HUES64 (cell line): ENCODE results near the gene PRKD1.
"Not testable (repeated sequence)": the region's sequence is repeated elsewhere in the genome, so short reads cannot be mapped to it uniquely, and the experiment has no call there.

ENCODE experiments used
- H3K27ac ChIP-seq: 2 replicates; pipeline ENCODE4 v1.7.0; 2013; ENCODE audit warnings: low read depth, low read length, inconsistent platforms
- H3K27me3 ChIP-seq: 2 replicates; pipeline ENCODE4 v1.6.1; 2013; ENCODE audit warnings: mild to moderate bottlenecking, low read length; ENCODE audit not compliant: insufficient read depth
- H3K36me3 ChIP-seq: 2 replicates; pipeline ENCODE4 v1.6.1; 2013; ENCODE audit warnings: mild to moderate bottlenecking, low read length; ENCODE audit not compliant: insufficient read depth
- H3K4me1 ChIP-seq: 2 replicates; pipeline ENCODE4 v1.6.1; 2013; ENCODE audit warnings: mild to moderate bottlenecking, low read length, moderate library complexity; ENCODE audit not compliant: insufficient read depth
- H3K4me3 ChIP-seq: 2 replicates; pipeline ENCODE4 v1.5.1; 2013; ENCODE audit warnings: mild to moderate bottlenecking, low read length, moderate library complexity
- H3K9ac ChIP-seq: 2 replicates; pipeline ENCODE4 v1.6.1; 2013; ENCODE audit warnings: mild to moderate bottlenecking, low read depth, low read length
- H3K9me3 ChIP-seq: 2 replicates; pipeline ENCODE4 v1.6.1; 2013; ENCODE audit warnings: low read depth, low read length; ENCODE audit not compliant: insufficient read depth
- WGBS: fragments of 150-250, 120-280 bp; methylation state at CpG from one replicate; pipeline ENCODE4 v1.1.7; 2013; ENCODE audit warnings: missing lambda C conversion rate; 5-methylcytosine and 5-hydroxymethylcytosine counted together

PRKD1 gene

DNA sequence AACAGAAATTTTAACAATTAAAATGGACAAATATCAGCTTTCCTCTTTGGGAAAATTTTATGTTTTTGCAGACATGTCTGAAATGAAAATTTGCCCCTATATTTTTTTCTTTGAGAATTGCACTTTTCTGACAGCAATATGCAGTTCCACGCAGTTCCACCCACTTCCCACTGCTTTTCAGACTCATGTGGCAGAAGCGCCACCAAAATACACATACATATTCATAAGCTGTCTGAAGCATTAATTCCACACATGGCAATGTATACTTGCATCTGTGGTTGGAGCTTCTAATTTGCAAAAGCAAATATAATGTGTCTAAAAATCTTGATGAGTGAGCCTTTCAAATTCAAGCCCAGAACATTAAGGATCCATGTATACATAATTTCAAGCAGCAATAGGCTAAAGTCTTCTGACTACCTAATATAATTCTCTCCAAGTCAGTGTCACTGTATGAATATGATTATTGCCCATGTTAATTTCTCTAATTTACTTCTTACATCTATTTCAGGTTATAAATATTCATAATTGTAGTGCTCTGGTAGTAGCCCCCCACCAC lies 129.5 kb downstream of the PRKD1 start:
- Histone ChIP-seq H3K27ac (no peak overlapping the region), H3K4me3 (no peak overlapping the region), H3K36me3 (no peaks in the 10 kb centered on the region), H3K4me1 (peaks cover 11% of the 10 kb centered on the region; the same call in 1 of the 2 replicates), H3K27me3 (no peaks in the 10 kb centered on the region), H3K9ac (no peak overlapping the region), H3K9me3 (no peaks in the 10 kb centered on the region)
- 92% methylated on average over 2 of the region's 2 CpGs for WGBS

DNA sequence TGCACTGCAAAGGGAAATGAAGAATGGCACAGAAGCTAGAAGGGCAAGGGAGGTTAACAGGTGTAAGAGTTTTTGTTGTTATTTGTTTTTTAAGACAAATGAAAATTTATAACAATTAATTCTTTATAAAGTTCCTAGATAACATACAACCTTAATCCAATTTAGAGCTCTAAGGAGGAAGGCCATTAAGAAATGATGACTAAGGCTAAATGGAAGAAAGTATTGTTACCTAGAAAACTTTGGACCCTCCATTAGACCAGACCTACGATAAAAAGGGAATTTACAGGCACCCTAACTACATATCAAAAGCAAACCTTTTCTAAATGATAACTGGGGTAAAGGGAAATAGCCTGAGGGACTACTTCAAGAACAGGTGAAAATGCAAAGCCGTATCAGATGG lies 130.8 kb downstream of the PRKD1 start:
- Histone ChIP-seq H3K27ac (no peak overlapping the region), H3K36me3 (no peaks in the 10 kb centered on the region), H3K9me3 (no peaks in the 10 kb centered on the region), H3K4me3 (no peak overlapping the region), H3K9ac (no peak overlapping the region), H3K27me3 (no peaks in the 10 kb centered on the region), H3K4me1 (peaks cover 11% of the 10 kb centered on the region; the same call in 1 of the 2 replicates)
- WGBS = 82% methylated on average over 1 of the region's 2 CpGs

DNA sequence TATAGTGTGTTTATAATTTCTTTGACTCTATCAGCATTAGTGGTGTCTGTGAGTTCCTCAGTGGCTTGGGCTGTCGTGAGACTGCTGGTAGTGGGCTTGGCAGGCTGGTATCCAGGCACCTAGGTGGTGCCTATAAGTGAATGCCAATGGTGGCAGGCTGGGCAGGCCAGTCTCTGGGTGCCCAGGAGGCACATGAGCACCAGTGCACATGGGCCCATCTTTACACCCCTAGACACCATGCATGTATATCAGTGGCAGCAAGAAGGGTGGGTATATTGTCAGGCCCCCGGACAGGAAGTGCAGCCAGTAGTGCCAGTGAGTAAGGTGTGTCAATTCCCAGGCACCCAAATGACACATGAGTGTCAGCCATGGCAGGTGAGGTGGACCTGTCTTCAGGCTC lies 138.2 kb downstream of the PRKD1 start:
- H3K9me3 ChIP-seq = no peaks in the 10 kb centered on the region
- no peaks in the 10 kb centered on the region for H3K27me3 ChIP-seq
- H3K9ac ChIP-seq = no peak overlapping the region
- no peaks in the 10 kb centered on the region for H3K4me1 ChIP-seq
- H3K4me3 ChIP-seq = no peak overlapping the region
- H3K27ac ChIP-seq = no peak overlapping the region
- H3K36me3 ChIP-seq = no peaks in the 10 kb centered on the region
- 93% methylated on average over 2 of the region's 2 CpGs for WGBS

DNA sequence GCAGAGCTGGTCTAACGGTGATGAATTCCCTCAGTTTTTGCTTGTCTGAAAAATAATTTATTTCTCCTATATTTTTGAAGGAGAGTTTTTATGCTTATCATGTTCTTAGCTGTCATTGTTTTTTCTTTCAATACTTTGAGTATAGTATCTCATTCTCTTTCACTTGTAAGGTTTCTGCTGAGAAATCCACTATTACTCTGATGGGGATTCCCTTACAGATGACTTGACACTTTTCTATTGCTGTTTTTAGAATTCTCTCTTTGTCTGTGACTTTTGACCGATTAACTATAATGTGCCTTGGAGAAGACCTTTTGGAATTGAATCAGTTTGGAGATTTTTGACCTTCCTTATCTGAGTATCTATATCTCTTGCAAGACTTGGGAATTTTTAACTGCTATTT lies 139.6 kb downstream of the PRKD1 start:
- Histone ChIP-seq H3K9ac (no peak overlapping the region), H3K27me3 (no peaks in the 10 kb centered on the region), H3K36me3 (no peaks in the 10 kb centered on the region), H3K9me3 (no peaks in the 10 kb centered on the region), H3K27ac (no peak overlapping the region), H3K4me3 (no peak overlapping the region), H3K4me1 (no peaks in the 10 kb centered on the region)
- 100% methylated on average over 1 of the region's 2 CpGs for WGBS

DNA sequence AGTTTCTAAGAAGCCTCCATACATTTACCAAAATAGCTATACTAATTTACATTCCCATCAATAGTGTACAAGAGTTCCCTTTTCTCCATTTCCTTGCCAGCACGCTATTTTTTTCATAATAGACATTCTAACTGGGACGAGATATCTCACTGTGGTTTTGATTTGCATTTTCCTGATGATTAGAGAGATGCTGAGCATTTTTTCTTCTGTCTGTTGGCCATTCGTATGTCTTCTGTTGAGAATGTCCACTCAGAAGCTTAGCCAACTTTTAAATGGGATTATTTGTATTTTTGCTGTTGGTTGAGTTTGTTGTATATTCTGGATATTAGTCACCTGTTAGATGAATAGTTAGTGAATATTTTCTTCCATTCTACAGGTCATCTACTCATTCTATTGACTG lies 144.1 kb downstream of the PRKD1 start:
- no peaks in the 10 kb centered on the region for H3K27me3 ChIP-seq
- H3K9ac ChIP-seq = no peak overlapping the region
- H3K36me3 ChIP-seq = no peaks in the 10 kb centered on the region
- H3K27ac ChIP-seq = no peak overlapping the region
- no peak overlapping the region for H3K4me3 ChIP-seq
- H3K4me1 ChIP-seq = no peaks in the 10 kb centered on the region
- no peaks in the 10 kb centered on the region for H3K9me3 ChIP-seq
- whole genome bisulfite sequencing = 95% methylated on average over 3 of the region's 3 CpGs

DNA sequence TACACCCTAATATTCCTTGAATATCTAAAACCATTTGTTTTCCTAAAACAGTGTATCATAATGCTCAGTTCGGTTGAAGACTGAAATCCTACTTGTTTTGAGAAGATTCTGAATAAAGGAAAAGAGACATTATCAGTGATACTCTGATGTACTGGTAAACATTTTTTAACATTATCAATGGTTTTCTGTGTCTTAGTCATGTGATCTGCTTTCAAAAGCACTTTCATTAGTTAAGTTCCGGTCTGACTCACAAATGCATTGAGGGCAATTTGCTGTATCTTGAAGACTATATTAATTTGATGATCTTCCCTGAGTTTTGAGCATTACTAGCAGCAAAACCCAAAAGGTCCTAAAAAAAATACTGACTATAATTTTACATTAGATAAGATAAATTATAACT lies 145.6 kb downstream of the PRKD1 start:
- Histone ChIP-seq H3K27ac (no peak overlapping the region), H3K9ac (no peak overlapping the region), H3K27me3 (no peaks in the 10 kb centered on the region), H3K36me3 (no peaks in the 10 kb centered on the region), H3K4me3 (no peak overlapping the region), H3K4me1 (no peaks in the 10 kb centered on the region), H3K9me3 (no peaks in the 10 kb centered on the region)
- WGBS = 100% methylated on average over 2 of the region's 2 CpGs

DNA sequence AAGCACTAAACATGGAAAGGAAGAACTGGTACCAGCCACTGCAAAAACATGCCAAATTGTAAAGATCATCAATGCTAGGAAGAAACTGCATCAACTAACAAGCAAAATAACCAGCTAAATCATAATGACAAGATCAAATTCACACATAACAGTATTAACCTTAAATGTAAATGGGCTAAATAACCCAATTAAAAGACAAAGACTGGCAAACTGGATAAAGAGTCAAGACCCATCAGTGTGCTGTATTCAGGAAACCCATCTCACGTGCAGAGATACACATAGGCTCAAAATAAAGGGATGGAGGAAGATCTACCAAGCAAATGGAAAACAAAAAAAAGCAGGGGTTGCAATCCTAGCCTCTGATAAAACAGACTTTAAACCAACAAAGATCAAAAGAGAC lies 150.5 kb downstream of the PRKD1 start:
- no CpG with 5 or more reads among the region's 1 CpG for WGBS

DNA sequence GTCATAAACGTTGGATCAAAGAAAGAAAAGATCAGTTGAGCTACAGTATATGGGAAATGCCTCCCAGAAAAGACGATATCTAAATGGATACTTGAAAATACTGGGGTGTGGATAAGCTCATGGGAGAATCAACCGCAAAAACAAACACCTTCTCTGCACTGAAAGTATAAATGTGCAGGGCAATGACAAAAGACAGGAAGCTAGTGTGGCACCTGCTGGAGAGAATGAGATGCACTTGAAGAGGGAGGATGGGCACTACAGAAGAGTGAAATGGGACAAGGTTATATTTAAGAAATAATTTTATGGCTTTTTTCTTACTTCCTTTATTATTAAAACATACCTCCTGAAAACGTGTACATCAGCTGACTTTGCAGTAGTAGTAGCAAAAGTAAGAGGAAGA lies 153.7 kb downstream of the PRKD1 start:
- no peak overlapping the region for H3K27ac ChIP-seq
- WGBS = 99% methylated on average over 4 of the region's 4 CpGs
- H3K4me1 ChIP-seq = no peaks in the 10 kb centered on the region
- H3K36me3 ChIP-seq = no peaks in the 10 kb centered on the region; the same call in 1 of the 2 replicates
- H3K9me3 ChIP-seq = peaks cover 7% of the 10 kb centered on the region; the same call in 1 of the 2 replicates
- H3K9ac ChIP-seq = no peak overlapping the region
- H3K27me3 ChIP-seq = no peaks in the 10 kb centered on the region
- no peak overlapping the region for H3K4me3 ChIP-seq

More for the DNA sequence above, 150.5 kb downstream of the PRKD1 start:
- not testable (repeated sequence) for H3K27me3 ChIP-seq, H3K9ac ChIP-seq, H3K27ac ChIP-seq, H3K9me3 ChIP-seq, H3K36me3 ChIP-seq, H3K4me1 ChIP-seq, H3K4me3 ChIP-seq

DNA sequence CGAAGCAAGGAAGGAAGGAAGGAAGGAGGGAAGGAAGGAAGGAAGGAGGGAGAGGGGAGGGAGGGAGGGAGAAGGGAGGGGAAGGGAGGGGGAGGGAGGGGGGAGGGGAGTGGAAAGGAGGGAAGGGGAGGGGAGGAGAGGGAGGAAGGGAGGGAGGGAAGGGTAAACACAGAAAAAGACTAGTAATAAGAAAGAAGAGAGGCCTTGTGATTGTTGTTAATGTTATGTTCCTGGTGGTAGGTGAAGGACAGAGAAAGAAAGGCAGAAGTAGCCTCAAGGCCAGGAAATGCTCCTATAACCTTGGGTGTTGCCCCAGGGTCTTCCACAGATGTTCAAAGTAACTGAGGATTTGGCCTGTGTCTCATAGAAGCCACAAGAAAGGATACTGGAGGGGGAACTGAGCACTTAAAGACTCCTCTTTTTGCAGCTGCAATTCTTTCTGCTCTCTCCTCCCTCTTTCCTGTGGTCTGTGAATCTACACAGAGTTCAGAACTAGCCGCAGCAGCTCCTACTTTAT lies 164.2 kb downstream of the PRKD1 start:
- Histone ChIP-seq H3K4me3 (no peak overlapping the region), H3K27me3 (no peaks in the 10 kb centered on the region), H3K27ac (no peak overlapping the region), H3K36me3 (no peaks in the 10 kb centered on the region), H3K9ac (no peak overlapping the region), H3K4me1 (peaks cover 14% of the 10 kb centered on the region), H3K9me3 (no peaks in the 10 kb centered on the region)
- WGBS = no CpG with 5 or more reads among the region's 2 CpGs

DNA sequence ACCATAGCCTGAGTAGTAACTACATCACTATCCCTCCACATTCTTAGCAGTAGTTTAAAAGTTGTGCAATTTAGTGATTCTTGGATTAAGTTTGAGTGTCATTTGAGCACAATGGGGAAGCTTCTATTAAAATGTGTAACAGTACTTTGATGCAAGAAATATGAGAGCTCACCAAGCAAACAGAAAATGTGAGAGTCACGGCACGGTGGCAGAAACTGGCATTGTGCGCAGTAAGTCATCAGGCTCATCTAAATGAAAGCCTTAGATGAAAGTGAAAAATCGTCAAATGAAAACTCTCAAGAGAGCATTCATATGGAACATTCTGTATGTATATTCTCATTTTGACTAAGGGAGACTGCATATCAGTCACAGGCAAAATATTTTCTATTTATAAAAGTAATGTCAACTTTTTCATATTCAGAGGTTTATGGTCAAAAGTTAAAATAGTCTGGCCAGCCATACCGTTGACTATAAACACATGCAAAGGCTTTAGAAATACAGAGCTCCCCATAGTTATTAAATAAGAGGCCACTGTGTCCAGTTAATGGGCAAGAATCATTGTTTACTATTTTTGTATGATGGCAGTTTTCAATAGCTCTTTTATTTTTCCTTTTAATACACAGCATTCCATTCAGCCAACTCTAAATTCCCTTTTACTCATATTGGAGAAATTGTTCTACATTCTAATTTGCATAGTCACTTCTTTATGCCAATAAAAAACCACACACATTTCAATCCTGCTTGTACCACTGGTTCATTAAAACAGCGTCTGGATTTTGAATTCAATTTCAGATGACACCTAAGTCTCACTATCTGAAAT lies 167.9 kb downstream of the PRKD1 start:
- WGBS = 95% methylated on average over 5 of the region's 6 CpGs
- H3K27ac ChIP-seq = no peak overlapping the region
- H3K9ac ChIP-seq = no peak overlapping the region
- no peak overlapping the region for H3K4me3 ChIP-seq
- no peaks in the 10 kb centered on the region for H3K27me3 ChIP-seq
- H3K36me3 ChIP-seq = no peaks in the 10 kb centered on the region
- peaks cover 4% of the 10 kb centered on the region for H3K4me1 ChIP-seq
- no peaks in the 10 kb centered on the region for H3K9me3 ChIP-seq

DNA sequence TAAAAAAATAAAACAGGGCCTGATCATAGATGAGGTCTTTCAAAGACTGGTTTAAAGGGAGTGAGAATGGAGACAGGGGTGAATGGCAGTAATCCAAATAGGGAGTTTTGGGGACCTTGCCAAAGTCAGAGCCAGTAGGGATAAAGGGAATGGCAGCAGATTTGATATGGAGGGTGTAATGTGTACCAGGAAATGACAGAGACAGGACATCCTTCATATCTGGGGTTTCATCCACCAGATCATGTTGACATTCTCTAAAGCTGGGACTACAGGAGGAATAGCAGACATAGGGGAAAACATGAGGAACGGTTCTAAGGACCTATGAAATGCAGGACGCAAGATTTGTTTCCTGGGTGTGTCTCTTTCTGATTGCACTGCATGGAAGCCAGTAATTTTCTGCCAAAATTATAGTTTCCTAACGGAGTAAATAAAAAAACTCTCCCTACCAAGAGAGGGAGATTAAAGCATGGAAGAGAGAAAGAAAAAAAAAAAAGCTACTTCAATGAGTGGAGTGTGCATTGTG lies 169.9 kb downstream of the PRKD1 start:
- no peaks in the 10 kb centered on the region for H3K27me3 ChIP-seq
- no peak overlapping the region for H3K9ac ChIP-seq
- no peaks in the 10 kb centered on the region for H3K9me3 ChIP-seq
- H3K27ac ChIP-seq = no peak overlapping the region
- no peak overlapping the region for H3K4me3 ChIP-seq
- 93% methylated on average over 2 of the region's 3 CpGs for WGBS
- no peaks in the 10 kb centered on the region for H3K36me3 ChIP-seq
- H3K4me1 ChIP-seq = no peaks in the 10 kb centered on the region
